OCI-LY7 (cell line): ENCODE results near the gene SLC25A29.

Experiments
- EZH2phosphoT487 ChIP-seq: fragments of 200-600 bp; sonication (generic); IDR thresholded peaks from 2 replicates; pipeline ENCODE4 v1.6.1; 2018; ENCODE audit warnings: low read depth, borderline replicate concordance, mild to moderate bottlenecking, mixed run types, antibody characterized with exemption, low read length, moderate library complexity, mixed read lengths
- TF ChIP-seq, protein P1 (sequence below): fragments of 200-600 bp; sonication (generic); conservative IDR thresholded peaks from 2 replicates; pipeline ENCODE4 v1.5.1; 2014; ENCODE audit warnings: mild to moderate bottlenecking, antibody characterized with exemption, low read length, moderate library complexity, mixed read lengths

DNA sequence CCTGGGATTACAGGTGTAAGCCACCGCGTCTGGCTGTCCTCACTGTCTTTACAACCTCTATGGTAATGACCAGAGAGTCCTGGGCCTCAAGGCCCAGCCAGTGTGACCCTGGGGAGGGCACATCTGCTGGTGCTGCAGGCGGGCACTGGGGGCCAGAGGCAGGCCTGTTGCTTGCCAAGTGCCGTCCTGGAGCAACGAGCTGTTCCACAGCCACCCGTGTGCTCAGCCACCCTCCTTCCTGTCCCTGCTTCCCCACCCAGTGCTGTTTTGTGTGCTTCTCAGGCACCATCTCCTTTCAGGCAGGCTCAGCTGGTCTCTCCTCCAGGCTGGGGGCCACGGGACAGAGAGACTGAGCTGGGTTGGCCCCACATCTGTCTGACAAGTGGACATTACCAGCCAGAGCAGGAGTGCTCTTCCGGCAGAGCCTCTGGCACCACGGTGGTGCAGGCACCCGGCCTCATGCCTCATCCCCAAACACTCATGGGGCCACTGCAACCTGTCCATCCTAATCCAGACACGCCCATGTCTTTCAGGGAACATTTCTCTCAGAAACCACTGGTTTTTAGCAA, 25.9 kb upstream of the SLC25A29 start:
- TF ChIP-seq, protein P1, sequence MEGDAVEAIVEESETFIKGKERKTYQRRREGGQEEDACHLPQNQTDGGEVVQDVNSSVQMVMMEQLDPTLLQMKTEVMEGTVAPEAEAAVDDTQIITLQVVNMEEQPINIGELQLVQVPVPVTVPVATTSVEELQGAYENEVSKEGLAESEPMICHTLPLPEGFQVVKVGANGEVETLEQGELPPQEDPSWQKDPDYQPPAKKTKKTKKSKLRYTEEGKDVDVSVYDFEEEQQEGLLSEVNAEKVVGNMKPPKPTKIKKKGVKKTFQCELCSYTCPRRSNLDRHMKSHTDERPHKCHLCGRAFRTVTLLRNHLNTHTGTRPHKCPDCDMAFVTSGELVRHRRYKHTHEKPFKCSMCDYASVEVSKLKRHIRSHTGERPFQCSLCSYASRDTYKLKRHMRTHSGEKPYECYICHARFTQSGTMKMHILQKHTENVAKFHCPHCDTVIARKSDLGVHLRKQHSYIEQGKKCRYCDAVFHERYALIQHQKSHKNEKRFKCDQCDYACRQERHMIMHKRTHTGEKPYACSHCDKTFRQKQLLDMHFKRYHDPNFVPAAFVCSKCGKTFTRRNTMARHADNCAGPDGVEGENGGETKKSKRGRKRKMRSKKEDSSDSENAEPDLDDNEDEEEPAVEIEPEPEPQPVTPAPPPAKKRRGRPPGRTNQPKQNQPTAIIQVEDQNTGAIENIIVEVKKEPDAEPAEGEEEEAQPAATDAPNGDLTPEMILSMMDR = no peak
- TF ChIP-seq EZH2phosphoT487 = no peak
